ACC112 (cell line): Measurements from ENCODE around the gene PHOSPHO1.

Experiments
- H2AFZ ChIP-seq: fragments of 200-600 bp; sonication (generic); one replicate; pipeline ENCODE4 v1.6.0; 2017; ENCODE audit warnings: antibody characterized with exemption, low read length; ENCODE audit not compliant: unreplicated experiment
- H3K27ac ChIP-seq: fragments of 200-600 bp; sonication (generic); 2 replicates; pipeline ENCODE4 v1.5.1; 2014; ENCODE audit warnings: low read depth, mild to moderate bottlenecking, antibody characterized with exemption, low read length, moderate library complexity
- H3K27me3 ChIP-seq: fragments of 200-600 bp; sonication (generic); 2 replicates; pipeline ENCODE4 v1.6.1; 2014; ENCODE audit warnings: mild to moderate bottlenecking, antibody characterized with exemption, low read length, moderate library complexity, mixed read lengths; ENCODE audit not compliant: insufficient read depth
- H3K36me3 ChIP-seq: fragments of 200-600 bp; sonication (generic); 2 replicates; pipeline ENCODE4 v1.6.1; 2016; ENCODE audit warnings: mild to moderate bottlenecking, antibody characterized with exemption, low read length, moderate library complexity, mixed read lengths; ENCODE audit not compliant: insufficient read depth
- H3K4me1 ChIP-seq: fragments of 200-600 bp; sonication (generic); one replicate; pipeline ENCODE4 v1.6.1; 2016; ENCODE audit warnings: low read length, mixed read lengths; ENCODE audit not compliant: insufficient read depth, unreplicated experiment, control insufficient read depth
- H3K4me3 ChIP-seq: fragments of 200-600 bp; sonication (generic); 2 replicates; pipeline ENCODE4 v1.5.1; 2014; ENCODE audit warnings: mild to moderate bottlenecking, low read depth, low read length
- H3K79me2 ChIP-seq: fragments of 200-600 bp; sonication (generic); one replicate; pipeline ENCODE4 v1.6.0; 2016; ENCODE audit warnings: low read length; ENCODE audit not compliant: control insufficient read depth, unreplicated experiment, insufficient read depth

The PHOSPHO1 gene

DNA sequence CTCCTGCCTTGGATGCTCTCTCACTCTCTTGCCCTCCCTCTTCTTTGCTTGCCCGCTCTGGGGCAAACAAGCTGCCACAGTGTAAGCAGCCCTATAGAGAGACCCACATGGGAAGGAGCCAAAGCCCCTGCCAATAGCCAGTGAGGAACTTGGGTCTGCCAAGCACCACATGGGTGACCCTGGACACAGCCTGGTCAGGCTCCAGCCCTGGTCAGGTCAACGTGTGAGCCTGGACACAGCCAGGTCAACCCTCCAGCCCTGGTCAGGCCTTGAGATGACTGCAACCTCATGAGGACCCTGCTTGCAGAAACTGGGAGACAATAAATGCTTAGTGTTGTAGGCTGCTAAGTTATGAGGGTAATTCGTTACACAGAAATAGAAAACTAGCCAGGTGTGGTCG is 14.3 kb upstream of the PHOSPHO1 start:
- Histone ChIP-seq H3K4me3 (no peak overlapping the region), H2AFZ (no peak overlapping the region), H3K27me3 (no peaks in the 10 kb centered on the region), H3K4me1 (no peaks in the 10 kb centered on the region), H3K36me3 (no peaks in the 10 kb centered on the region), H3K79me2 (no peaks in the 10 kb centered on the region), H3K27ac (no peak overlapping the region)

DNA sequence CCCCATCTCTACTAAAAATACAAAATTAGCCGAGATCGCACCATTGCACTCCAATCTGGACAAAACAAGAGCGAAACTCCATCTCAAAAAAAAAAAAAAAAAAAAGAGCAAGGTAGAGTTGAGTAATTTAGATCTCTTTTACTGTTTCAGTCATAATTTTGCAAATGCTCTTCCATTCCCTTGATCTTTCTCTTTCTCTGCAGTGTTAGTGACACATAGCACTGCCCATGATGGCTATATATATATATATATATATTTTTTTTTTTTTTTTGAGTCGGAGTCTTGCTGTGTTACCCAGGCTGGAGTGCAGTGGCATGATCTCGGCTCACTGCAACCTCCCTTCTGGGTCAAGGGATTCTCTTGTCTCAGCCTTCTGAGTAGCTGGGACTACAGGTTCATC is 12.2 kb upstream of the PHOSPHO1 start:
- Histone ChIP-seq H3K4me1 (no peaks in the 10 kb centered on the region), H2AFZ (no peak overlapping the region), H3K27me3 (no peaks in the 10 kb centered on the region), H3K4me3 (no peak overlapping the region), H3K79me2 (no peaks in the 10 kb centered on the region), H3K27ac (no peak overlapping the region), H3K36me3 (no peaks in the 10 kb centered on the region)

DNA sequence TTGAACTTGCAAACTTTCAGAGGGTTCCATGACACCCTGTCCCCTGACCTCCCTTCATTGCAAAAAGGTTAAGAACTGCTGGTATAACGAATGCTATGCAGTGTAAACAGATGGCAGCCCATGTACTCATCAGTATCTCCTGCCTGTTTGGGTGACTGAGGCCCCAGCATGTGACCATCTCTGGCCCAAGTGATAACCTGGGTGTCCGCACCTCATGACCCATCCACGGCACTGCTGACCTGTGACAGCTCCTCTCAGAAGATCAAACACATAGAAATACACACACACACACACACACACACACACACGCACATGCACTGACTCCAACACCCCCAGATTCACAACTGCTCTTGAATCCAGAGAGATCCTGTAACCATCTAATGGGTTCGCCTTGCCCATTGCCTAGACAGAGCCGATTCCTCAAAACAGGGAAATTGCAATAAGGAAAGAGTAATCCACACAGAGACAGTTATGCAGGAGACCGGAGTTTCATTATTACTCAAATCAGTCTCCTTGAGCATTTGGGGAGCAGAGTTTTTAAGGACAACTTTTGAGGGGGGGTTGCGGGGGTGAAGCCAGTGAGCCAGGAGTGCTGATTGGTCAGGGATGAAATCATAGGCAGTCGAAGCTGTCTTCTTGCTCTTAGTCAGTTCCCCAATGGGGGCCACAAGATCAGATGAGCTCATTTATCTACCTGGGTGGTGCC is 11.3 kb upstream of the PHOSPHO1 start:
- Histone ChIP-seq H2AFZ (no peak overlapping the region), H3K79me2 (no peaks in the 10 kb centered on the region), H3K27me3 (no peaks in the 10 kb centered on the region), H3K36me3 (no peaks in the 10 kb centered on the region), H3K4me3 (no peak overlapping the region), H3K4me1 (no peaks in the 10 kb centered on the region), H3K27ac (no peak overlapping the region)

DNA sequence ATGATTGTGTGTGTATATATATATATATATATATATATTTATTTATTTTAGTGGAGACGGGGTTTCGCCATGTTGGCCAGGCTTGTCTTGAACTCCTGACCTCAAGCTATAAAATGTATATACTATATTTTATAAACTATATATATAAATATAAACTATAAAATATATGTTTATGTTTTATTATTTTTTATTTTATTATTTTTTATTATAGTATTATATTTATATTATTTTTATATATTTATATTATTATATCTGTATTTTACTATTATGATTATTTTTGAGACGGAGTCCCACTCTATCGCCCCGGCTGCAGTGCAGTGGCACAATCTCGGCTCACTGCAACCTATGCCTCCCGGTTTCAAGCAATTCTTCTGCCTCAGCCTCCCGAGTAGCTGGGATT is 10.5 kb upstream of the PHOSPHO1 start:
- Histone ChIP-seq H3K4me1 (no peaks in the 10 kb centered on the region), H3K4me3 (no peak overlapping the region), H3K27ac (no peak overlapping the region), H2AFZ (no peak overlapping the region), H3K79me2 (no peaks in the 10 kb centered on the region), H3K27me3 (no peaks in the 10 kb centered on the region), H3K36me3 (no peaks in the 10 kb centered on the region)

DNA sequence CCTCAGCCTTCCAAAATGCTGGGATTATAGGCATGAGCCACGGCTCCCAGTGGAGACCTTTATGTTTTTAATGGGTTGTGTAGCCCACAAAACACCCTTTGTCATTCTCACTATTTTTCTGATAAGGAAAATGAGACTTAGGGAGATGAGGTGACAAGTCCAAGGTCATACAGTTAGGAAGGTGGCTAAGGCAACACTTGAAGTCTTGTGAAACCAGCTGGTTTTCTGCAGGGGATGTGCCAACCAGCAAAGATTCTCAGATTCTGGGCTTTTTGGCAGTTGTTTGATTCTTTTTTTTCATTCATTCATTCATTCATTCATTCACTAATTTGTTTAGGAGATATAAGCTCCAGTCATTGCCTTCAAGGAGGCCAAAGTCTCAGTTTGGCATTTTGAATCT is 10.0 kb upstream of the PHOSPHO1 start:
- no peak overlapping the region for H3K27ac ChIP-seq
- no peak overlapping the region for H2AFZ ChIP-seq
- H3K27me3 ChIP-seq: no peaks in the 10 kb centered on the region
- no peaks in the 10 kb centered on the region for H3K79me2 ChIP-seq
- no peaks in the 10 kb centered on the region for H3K4me1 ChIP-seq
- no peaks in the 10 kb centered on the region for H3K36me3 ChIP-seq
- H3K4me3 ChIP-seq: no peak overlapping the region

DNA sequence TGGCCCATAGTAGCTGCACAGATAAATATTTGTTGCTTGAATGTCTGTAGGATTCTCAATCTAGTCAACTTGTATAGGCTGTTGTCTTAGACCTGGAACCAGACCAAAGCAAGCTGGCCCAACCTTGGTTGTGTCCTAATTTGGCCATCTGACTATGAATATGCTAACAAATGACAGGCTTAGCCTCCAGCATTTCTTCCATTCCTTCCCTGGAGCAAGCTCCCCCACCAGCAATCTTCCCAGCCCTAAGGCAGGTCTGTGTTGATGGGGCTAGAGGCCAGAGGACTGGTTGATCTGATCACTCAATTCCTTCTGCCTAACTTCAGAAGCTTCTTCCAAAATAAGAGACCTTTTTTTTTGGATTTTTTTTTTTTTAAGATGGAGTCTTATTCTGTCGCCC is 9.4 kb upstream of the PHOSPHO1 start:
- no peak overlapping the region for H3K4me3 ChIP-seq
- H3K27me3 ChIP-seq: no peaks in the 10 kb centered on the region
- H3K79me2 ChIP-seq: no peaks in the 10 kb centered on the region

DNA sequence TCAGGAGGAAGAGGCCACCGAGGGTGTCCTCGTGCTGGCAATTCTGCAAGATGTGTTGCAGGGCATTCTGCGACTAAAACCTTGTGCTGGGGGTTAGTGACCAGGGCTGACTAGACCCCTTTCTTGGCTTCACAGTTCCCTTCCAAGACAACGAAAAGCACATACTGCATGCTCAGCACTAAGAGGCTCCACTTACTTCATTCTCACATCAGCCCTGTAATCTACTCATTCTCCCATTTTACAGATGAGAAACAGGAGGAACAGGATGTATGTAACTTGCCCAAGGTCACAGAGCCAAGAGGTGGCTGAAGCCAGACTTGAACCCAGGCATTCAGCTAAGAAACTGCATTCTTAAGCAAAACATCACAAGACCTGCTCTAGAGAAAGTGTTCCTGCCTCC is 5.3 kb upstream of the PHOSPHO1 start:
- Histone ChIP-seq H3K27me3 (peaks cover 6% of the 10 kb centered on the region; the same call in 1 of the 2 replicates), H2AFZ (no peak overlapping the region), H3K4me1 (peaks cover 4% of the 10 kb centered on the region), H3K4me3 (no peak overlapping the region), H3K79me2 (no peaks in the 10 kb centered on the region), H3K36me3 (no peaks in the 10 kb centered on the region), H3K27ac (no peak overlapping the region)

More for the DNA sequence above, 9.4 kb upstream of the PHOSPHO1 start:
- Histone ChIP-seq H2AFZ (no peak overlapping the region), H3K4me1 (no peaks in the 10 kb centered on the region), H3K36me3 (no peaks in the 10 kb centered on the region), H3K27ac (no peak overlapping the region)

DNA sequence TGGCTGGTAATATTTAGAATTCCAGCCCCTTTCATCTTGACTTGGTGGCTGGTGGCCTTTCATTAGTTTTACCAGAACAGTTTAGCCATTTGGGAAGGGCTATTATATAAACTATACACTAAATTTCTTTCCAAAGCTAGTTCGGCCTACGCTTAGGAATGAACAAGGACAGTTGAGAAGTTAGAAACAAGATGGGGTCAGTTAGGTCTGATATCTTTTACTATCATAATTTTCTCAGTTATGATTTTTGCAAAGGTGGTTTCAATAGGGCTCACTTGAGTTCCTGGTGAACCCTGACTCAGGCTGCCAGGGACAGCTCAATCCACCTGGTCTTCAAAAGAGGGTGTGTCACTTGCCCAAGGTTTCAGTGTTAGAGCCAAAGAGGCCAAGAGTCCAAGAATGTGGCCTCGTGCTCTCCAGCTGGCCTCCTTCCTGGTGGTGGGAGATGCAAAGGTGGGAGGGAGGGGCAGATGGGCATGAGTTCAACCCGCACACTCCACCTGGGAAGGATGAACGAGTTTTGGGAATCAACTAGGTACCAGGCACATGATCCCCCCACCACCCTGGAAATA is 4.0 kb upstream of the PHOSPHO1 start:
- Histone ChIP-seq H3K4me3 (no peak overlapping the region), H3K4me1 (peaks cover 4% of the 10 kb centered on the region), H3K27me3 (peaks cover 9% of the 10 kb centered on the region; the same call in 1 of the 2 replicates), H3K27ac (no peak overlapping the region), H3K36me3 (no peaks in the 10 kb centered on the region), H3K79me2 (no peaks in the 10 kb centered on the region), H2AFZ (no peak overlapping the region)

DNA sequence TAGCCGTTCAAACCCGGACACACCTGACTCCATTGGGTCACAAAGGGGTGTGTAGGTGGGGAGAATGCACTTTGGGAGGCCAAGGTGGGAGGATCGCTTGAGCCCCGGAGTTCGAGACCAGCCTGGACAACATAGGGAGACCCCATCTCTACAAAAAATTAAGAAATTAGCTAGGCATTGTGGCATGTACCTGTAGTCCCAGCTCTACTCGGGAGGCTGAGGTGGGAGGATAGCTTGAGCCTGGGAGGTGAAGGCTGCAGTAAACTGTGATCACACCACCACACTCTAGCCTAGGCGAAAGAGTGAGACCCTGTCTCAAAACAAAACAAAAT is 942 bp upstream of the PHOSPHO1 start:
- H2AFZ ChIP-seq: no peak overlapping the region
- peaks cover 13% of the 10 kb centered on the region; the same call in 1 of the 2 replicates for H3K27me3 ChIP-seq
- H3K4me3 ChIP-seq: peak overlapping the region; percentile 91
- H3K79me2 ChIP-seq: no peaks in the 10 kb centered on the region
- no peak overlapping the region for H3K27ac ChIP-seq
- H3K4me1 ChIP-seq: peaks cover 4% of the 10 kb centered on the region
- no peaks in the 10 kb centered on the region for H3K36me3 ChIP-seq

DNA sequence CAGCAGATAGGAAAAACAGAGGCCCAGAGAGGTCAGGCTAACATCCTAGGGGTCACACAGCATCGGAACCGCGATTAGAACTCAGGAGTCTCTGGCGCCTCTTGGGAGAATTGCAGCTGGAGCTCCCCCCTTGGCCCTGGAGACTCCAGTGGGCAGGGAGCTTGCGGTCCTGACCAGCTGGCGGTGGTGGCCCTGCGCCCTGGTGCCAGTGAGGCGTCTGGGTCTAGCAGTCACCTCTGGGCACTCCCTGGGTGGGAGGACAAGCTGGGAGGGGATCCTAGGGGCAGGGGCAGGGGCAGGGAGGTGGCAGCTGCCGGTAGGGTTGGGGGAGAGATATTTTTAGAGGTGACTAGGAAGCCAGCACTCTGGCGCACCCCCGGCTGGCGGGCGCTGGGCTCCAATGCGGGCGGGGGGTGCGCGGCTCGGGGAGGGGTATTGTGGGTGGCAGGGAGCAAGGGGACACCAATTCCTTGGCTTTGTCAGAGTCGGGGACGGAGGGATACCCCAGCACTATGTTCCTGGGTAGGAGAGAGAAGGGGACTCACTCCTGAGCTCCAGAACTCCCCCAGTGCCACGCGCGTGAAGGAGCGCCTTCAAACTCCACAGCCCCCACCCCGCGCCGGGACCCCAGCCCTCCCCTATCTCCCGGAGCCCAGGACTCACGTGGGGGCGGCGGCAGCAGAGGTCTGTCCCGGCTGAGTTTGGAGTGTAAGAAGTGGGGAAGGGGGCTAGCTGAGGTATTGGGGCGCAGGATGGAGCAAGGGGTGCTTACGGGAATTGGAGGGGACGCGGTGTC is 584 bp downstream of the PHOSPHO1 start:
- peaks cover 4% of the 10 kb centered on the region for H3K4me1 ChIP-seq
- no peaks in the 10 kb centered on the region for H3K79me2 ChIP-seq
- peaks cover 28% of the 10 kb centered on the region for H3K27me3 ChIP-seq
- peak overlapping the region; percentile 80 for H2AFZ ChIP-seq
- H3K4me3 ChIP-seq: peak overlapping the region; percentile 91
- H3K36me3 ChIP-seq: no peaks in the 10 kb centered on the region
- H3K27ac ChIP-seq: no peak overlapping the region
